ENCODE results near the gene STUB1. TPM values are rescaled to one million over a fixed set of nuclear protein-coding genes. Genes with fewer than 3 reads are reported as not detected.

The STUB1 gene
- total and polyA plus RNA-seq, 2 experiments from 2014 or later, result 91.7 to 108 TPM

- H3K4me1 ChIP-seq (ENCODE audit: insufficient read depth), result peaks cover 24% of the 10 kb centered on the region
- H3K79me2 ChIP-seq (replicated peaks; ENCODE audit: insufficient read depth), result no peaks in the 10 kb centered on the region; the same call in 1 of the 2 replicates
- no peak overlapping the region for H2AFZ ChIP-seq
- TF ChIP-seq POLR2AphosphoS5 (IDR thresholded peaks at IDR 0.05; ENCODE audit: low read depth) (no peak), ZNF331 (CRISPR knock-in tag; IDR thresholded peaks at IDR 0.05; ENCODE audit: low read depth) (no peak), ZNF114 (CRISPR knock-in tag; IDR thresholded peaks at IDR 0.05) (no peak)
- H3K36me3 ChIP-seq (ENCODE audit: insufficient read depth), result no peaks in the 10 kb centered on the region
- ATAC-seq (no peak), DNase-seq (ENCODE audit: low spot score) (no peak)
- no peak overlapping the region for H3K4me3 ChIP-seq
- 0 out of 2 replicates have a peak, but pooled peaks cover 3% of the 10 kb centered on the region for H3F3A ChIP-seq (replicated peaks; ENCODE audit: low read depth)
- no peak overlapping the region for H3K27ac Mint-ChIP-seq
- H3K9me2 ChIP-seq (ENCODE audit: insufficient read depth), result no peaks in the 10 kb centered on the region
- peaks cover 23% of the 10 kb centered on the region for H3K27me3 Mint-ChIP-seq (ENCODE audit: insufficient read depth, low read depth, poor library complexity)
- H3K36me3 Mint-ChIP-seq (ENCODE audit: low read depth), result no peaks in the 10 kb centered on the region
- H3K4me3 Mint-ChIP-seq, result no peak overlapping the region
- H3K4me1 Mint-ChIP-seq, result peaks cover 23% of the 10 kb centered on the region
- no peaks in the 10 kb centered on the region for H3K27me3 ChIP-seq (ENCODE audit: insufficient read depth)
- peaks cover 4% of the 10 kb centered on the region; the same call in 2 of the 3 replicates for H3K9me3 Mint-ChIP-seq
- no peak overlapping the region for H3K4me2 ChIP-seq
- no peaks in the 10 kb centered on the region for H4K20me1 ChIP-seq (replicated peaks; ENCODE audit: insufficient read depth)
- H3K27ac ChIP-seq (ENCODE audit: low read depth), result no peak overlapping the region
Observed at GRCh38 chr16:633336-634050, 46.7 kb upstream of the STUB1 start.

- no peak for ATAC-seq
Observed at GRCh38 chr16:634051-634670, 46.0 kb upstream of the STUB1 start.

More at GRCh38 chr16:634051-634670, 46.0 kb upstream of the STUB1 start:
- Mint-ChIP-seq H3K4me3 (peak overlapping the region; percentile 43; the same call in 2 of the 3 replicates), H3K4me1 (peaks cover 27% of the 10 kb centered on the region), H3K27ac (no peak overlapping the region), H3K9me3 (peaks cover 4% of the 10 kb centered on the region; the same call in 2 of the 3 replicates), H3K27me3 (ENCODE audit: insufficient read depth, low read depth, poor library complexity) (peaks cover 21% of the 10 kb centered on the region), H3K36me3 (ENCODE audit: low read depth) (no peaks in the 10 kb centered on the region)
- Histone ChIP-seq H3F3A (replicated peaks; ENCODE audit: low read depth) (0 out of 2 replicates have a peak, but pooled peaks cover 6% of the 10 kb centered on the region), H3K27ac (ENCODE audit: low read depth) (no peak overlapping the region), H3K4me1 (ENCODE audit: insufficient read depth) (peaks cover 30% of the 10 kb centered on the region), H4K20me1 (replicated peaks; ENCODE audit: insufficient read depth) (no peaks in the 10 kb centered on the region), H3K9me2 (ENCODE audit: insufficient read depth) (no peaks in the 10 kb centered on the region), H3K27me3 (ENCODE audit: insufficient read depth) (no peaks in the 10 kb centered on the region), H2AFZ (no peak overlapping the region), H3K4me2 (no peak overlapping the region), H3K79me2 (replicated peaks; ENCODE audit: insufficient read depth) (no peaks in the 10 kb centered on the region; the same call in 1 of the 2 replicates), H3K4me3 (no peak overlapping the region), H3K36me3 (ENCODE audit: insufficient read depth) (no peaks in the 10 kb centered on the region)
- TF ChIP-seq CTCF (conservative IDR thresholded peaks at IDR 0.05; ENCODE audit: low read depth in 2 of 2) (no peak), EZH2phosphoT487 (IDR thresholded peaks at IDR 0.05; ENCODE audit: unreplicated experiment) (no peak), ETS1 (IDR thresholded peaks at IDR 0.05) (no peak), POLR2AphosphoS5 (IDR thresholded peaks at IDR 0.05; ENCODE audit: low read depth) (no peak), CREB1 (CRISPR knock-in tag; IDR thresholded peaks at IDR 0.05; ENCODE audit: low read depth) (no peak), STAT1 (IDR thresholded peaks at IDR 0.05; ENCODE audit: unreplicated experiment) (no peak), JUNB (IDR thresholded peaks at IDR 0.05; ENCODE audit: unreplicated experiment) (no peak)
- TF ChIP-seq, protein P1, sequence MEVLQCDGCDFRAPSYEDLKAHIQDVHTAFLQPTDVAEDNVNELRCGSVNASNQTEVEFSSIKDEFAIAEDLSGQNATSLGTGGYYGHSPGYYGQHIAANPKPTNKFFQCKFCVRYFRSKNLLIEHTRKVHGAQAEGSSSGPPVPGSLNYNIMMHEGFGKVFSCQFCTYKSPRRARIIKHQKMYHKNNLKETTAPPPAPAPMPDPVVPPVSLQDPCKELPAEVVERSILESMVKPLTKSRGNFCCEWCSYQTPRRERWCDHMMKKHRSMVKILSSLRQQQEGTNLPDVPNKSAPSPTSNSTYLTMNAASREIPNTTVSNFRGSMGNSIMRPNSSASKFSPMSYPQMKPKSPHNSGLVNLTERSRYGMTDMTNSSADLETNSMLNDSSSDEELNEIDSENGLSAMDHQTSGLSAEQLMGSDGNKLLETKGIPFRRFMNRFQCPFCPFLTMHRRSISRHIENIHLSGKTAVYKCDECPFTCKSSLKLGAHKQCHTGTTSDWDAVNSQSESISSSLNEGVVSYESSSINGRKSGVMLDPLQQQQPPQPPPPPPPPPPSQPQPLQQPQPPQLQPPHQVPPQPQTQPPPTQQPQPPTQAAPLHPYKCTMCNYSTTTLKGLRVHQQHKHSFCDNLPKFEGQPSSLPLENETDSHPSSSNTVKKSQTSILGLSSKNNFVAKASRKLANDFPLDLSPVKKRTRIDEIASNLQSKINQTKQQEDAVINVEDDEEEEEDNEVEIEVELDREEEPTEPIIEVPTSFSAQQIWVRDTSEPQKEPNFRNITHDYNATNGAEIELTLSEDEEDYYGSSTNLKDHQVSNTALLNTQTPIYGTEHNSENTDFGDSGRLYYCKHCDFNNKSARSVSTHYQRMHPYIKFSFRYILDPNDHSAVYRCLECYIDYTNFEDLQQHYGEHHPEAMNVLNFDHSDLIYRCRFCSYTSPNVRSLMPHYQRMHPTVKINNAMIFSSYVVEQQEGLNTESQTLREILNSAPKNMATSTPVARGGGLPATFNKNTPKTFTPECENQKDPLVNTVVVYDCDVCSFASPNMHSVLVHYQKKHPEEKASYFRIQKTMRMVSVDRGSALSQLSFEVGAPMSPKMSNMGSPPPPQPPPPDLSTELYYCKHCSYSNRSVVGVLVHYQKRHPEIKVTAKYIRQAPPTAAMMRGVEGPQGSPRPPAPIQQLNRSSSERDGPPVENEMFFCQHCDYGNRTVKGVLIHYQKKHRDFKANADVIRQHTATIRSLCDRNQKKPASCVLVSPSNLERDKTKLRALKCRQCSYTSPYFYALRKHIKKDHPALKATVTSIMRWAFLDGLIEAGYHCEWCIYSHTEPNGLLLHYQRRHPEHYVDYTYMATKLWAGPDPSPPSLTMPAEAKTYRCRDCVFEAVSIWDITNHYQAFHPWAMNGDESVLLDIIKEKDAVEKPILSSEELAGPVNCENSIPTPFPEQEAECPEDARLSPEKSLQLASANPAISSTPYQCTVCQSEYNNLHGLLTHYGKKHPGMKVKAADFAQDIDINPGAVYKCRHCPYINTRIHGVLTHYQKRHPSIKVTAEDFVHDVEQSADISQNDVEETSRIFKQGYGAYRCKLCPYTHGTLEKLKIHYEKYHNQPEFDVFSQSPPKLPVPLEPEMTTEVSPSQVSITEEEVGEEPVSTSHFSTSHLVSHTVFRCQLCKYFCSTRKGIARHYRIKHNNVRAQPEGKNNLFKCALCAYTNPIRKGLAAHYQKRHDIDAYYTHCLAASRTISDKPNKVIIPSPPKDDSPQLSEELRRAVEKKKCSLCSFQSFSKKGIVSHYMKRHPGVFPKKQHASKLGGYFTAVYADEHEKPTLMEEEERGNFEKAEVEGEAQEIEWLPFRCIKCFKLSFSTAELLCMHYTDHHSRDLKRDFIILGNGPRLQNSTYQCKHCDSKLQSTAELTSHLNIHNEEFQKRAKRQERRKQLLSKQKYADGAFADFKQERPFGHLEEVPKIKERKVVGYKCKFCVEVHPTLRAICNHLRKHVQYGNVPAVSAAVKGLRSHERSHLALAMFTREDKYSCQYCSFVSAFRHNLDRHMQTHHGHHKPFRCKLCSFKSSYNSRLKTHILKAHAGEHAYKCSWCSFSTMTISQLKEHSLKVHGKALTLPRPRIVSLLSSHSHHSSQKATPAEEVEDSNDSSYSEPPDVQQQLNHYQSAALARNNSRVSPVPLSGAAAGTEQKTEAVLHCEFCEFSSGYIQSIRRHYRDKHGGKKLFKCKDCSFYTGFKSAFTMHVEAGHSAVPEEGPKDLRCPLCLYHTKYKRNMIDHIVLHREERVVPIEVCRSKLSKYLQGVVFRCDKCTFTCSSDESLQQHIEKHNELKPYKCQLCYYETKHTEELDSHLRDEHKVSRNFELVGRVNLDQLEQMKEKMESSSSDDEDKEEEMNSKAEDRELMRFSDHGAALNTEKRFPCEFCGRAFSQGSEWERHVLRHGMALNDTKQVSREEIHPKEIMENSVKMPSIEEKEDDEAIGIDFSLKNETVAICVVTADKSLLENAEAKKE (CRISPR knock-in tag; IDR thresholded peaks at IDR 0.05), result no peak
- no peak for DNase-seq (ENCODE audit: low spot score)

All from GM23338 (cell line).